Mesenchymal stem cell (in vitro differentiated cells and primary cell): ENCODE measurements around the gene TMEM123.

Source experiments
- DNase-seq: peaks from one replicate; pipeline ENCODE4 v3.0.0-alpha.2; 2013
- H2AFZ ChIP-seq: one replicate; pipeline ENCODE4 v1.6.1; 2013; ENCODE audit warnings: low read depth, mild to moderate bottlenecking, control low read depth, inconsistent platforms, low read length, moderate library complexity
- H2AK5ac ChIP-seq: 2 replicates; pipeline ENCODE4 v1.6.1; 2013; ENCODE audit warnings: low read length, moderate library complexity, mild to moderate bottlenecking, inconsistent platforms; ENCODE audit not compliant: severe bottlenecking
- H2BK120ac ChIP-seq: one replicate; pipeline ENCODE4 v1.6.1; 2013; ENCODE audit warnings: low read depth, mild to moderate bottlenecking, inconsistent platforms, low read length, moderate library complexity
- H2BK12ac ChIP-seq, 2 experiments: one replicate each; pipeline ENCODE4 v1.6.1; 2013; ENCODE audit warnings: inconsistent platforms in 2 of 2, low read length in 2 of 2, mild to moderate bottlenecking in 2 of 2, moderate library complexity in 2 of 2, control low read depth in 1 of 2
- H2BK15ac ChIP-seq: one replicate; pipeline ENCODE4 v1.6.1; 2013; ENCODE audit warnings: mild to moderate bottlenecking, low read depth, inconsistent platforms; ENCODE audit not compliant: poor library complexity, severe bottlenecking
- H2BK5ac ChIP-seq: 2 replicates; pipeline ENCODE4 v1.6.1; 2013; ENCODE audit warnings: low read depth, mild to moderate bottlenecking, low read length, control low read depth, inconsistent platforms; ENCODE audit not compliant: poor library complexity, severe bottlenecking
- H3K14ac ChIP-seq, 2 experiments: one replicate each; pipeline ENCODE4 v1.6.1; 2013; ENCODE audit warnings: inconsistent platforms in 2 of 2, low read length in 2 of 2, control low read depth in 1 of 2, mild to moderate bottlenecking in 1 of 2, moderate library complexity in 1 of 2
- H3K18ac ChIP-seq, 2 experiments: one replicate each; pipeline ENCODE4 v1.6.1; 2013; ENCODE audit warnings: inconsistent platforms in 2 of 2, low read length in 2 of 2, control low read depth in 1 of 2, low read depth in 1 of 2, mild to moderate bottlenecking in 1 of 2
- H3K23ac ChIP-seq, 2 experiments: one replicate each; pipeline ENCODE4 v1.6.1; 2013; ENCODE audit warnings: inconsistent platforms in 2 of 2, low read length in 2 of 2, mild to moderate bottlenecking in 2 of 2, moderate library complexity in 2 of 2, control low read depth in 1 of 2
- H3K27ac ChIP-seq: 2 replicates; pipeline ENCODE4 v1.5.1; 2013; ENCODE audit warnings: mild to moderate bottlenecking, moderate library complexity, low read length, control low read depth, inconsistent platforms; ENCODE audit not compliant: poor library complexity, severe bottlenecking
- H3K27me3 ChIP-seq, 2 experiments: 2 replicates each; pipeline versions ENCODE4 v1.6.1 to v1.7.0; 2013; ENCODE audit warnings: low read length in 2 of 2, mild to moderate bottlenecking in 2 of 2, moderate library complexity in 2 of 2, control low read depth in 1 of 2, inconsistent platforms in 1 of 2; ENCODE audit not compliant: control insufficient read depth in 1 of 2, insufficient read depth in 1 of 2
- H3K36me3 ChIP-seq, 2 experiments: 2 replicates each; pipeline versions ENCODE4 v1.6.1 to v1.7.0; 2013; ENCODE audit warnings: low read length in 2 of 2, control low read depth in 1 of 2, inconsistent platforms in 1 of 2, low read depth in 1 of 2, mild to moderate bottlenecking in 1 of 2; ENCODE audit not compliant: insufficient read depth in 2 of 2, control insufficient read depth in 1 of 2
- H3K4ac ChIP-seq, 2 experiments: one replicate each; pipeline ENCODE4 v1.6.1; 2013; ENCODE audit warnings: inconsistent platforms in 2 of 2, low read length in 2 of 2, mild to moderate bottlenecking in 2 of 2, moderate library complexity in 2 of 2, control low read depth in 1 of 2, low read depth in 1 of 2
- H3K4me1 ChIP-seq: 2 replicates; pipeline ENCODE4 v1.6.1; 2013; ENCODE audit warnings: low read depth, low read length, control low read depth; ENCODE audit not compliant: control insufficient read depth, insufficient read depth
- H3K4me2 ChIP-seq: 2 replicates; pipeline ENCODE4 v1.6.1; 2013; ENCODE audit warnings: low read length, mild to moderate bottlenecking, inconsistent platforms; ENCODE audit not compliant: poor library complexity, severe bottlenecking
- H3K4me3 ChIP-seq, 2 experiments: 2 replicates each; pipeline versions ENCODE4 v1.5.1 to v1.7.0; 2013; ENCODE audit warnings: low read length in 2 of 2, mild to moderate bottlenecking in 2 of 2, control low read depth in 1 of 2, low read depth in 1 of 2; ENCODE audit not compliant: insufficient read depth in 1 of 2
- H3K79me1 ChIP-seq: replicated peaks from 2 replicates; pipeline ENCODE4 v1.6.1; 2013; ENCODE audit warnings: mild to moderate bottlenecking, control low read depth, low read length, inconsistent platforms; ENCODE audit not compliant: poor library complexity, severe bottlenecking
- H3K9ac ChIP-seq: 2 replicates; pipeline ENCODE4 v1.7.0; 2013; ENCODE audit warnings: mild to moderate bottlenecking, low read length, moderate library complexity
- H3K9me3 ChIP-seq: 2 replicates; pipeline ENCODE4 v1.7.0; 2013; ENCODE audit warnings: mild to moderate bottlenecking, low read length; ENCODE audit not compliant: control insufficient read depth
- H4K8ac ChIP-seq: one replicate; pipeline ENCODE4 v1.6.1; 2013; ENCODE audit warnings: inconsistent platforms, mild to moderate bottlenecking, low read length, moderate library complexity
- H4K91ac ChIP-seq: one replicate; pipeline ENCODE4 v1.6.1; 2013; ENCODE audit warnings: mild to moderate bottlenecking, low read length, inconsistent platforms
- WGBS: methylation state at CpG from one replicate; pipeline ENCODE4 v1.1.7; 2013; ENCODE audit warnings: mixed read lengths; 5-methylcytosine and 5-hydroxymethylcytosine counted together

TMEM123 gene

DNA sequence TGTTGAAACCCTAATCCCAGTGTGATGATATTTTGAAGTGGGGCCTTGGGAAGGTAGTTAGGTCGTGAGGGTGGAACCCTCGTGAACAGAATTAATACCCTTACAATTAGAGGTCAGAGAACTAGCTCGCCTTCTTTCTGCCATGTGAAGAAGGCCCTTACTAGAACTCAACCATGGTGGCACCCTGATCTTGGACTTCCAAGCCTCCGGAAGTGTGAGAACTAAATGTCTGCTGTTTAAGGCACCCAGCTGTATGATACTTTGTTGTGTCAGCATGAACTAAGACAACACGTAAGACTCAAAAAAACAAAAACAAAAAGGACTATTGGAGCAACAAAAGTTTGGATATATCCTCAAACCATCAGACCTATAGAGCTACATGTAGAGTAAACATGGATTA is 52.0 kb downstream of the TMEM123 start:
- no peak overlapping the region for H2AK5ac ChIP-seq
- no peak overlapping the region for H2AFZ ChIP-seq
- no peaks in the 10 kb centered on the region for H3K9me3 ChIP-seq
- no peak overlapping the region for H4K8ac ChIP-seq
- no peak overlapping the region for H3K14ac ChIP-seq
- H3K9ac ChIP-seq = no peak overlapping the region
- no peak overlapping the region for H3K4ac ChIP-seq
- no peak overlapping the region for H3K18ac ChIP-seq
- peaks cover 5 to 78% of the 10 kb centered on the region in 2 experiments for H3K36me3 ChIP-seq
- peaks cover 17% of the 10 kb centered on the region for H3K79me1 ChIP-seq
- no peak overlapping the region for H3K23ac ChIP-seq
- H3K4me3 ChIP-seq = no peak overlapping the region
- peaks cover 2% of the 10 kb centered on the region for H3K4me1 ChIP-seq
- no peak overlapping the region for H2BK120ac ChIP-seq
- H3K27ac ChIP-seq = no peak overlapping the region
- H3K27me3 ChIP-seq = no peaks in the 10 kb centered on the region
- no peak overlapping the region for H2BK15ac ChIP-seq
- WGBS = 90% methylated on average over 3 of the region's 5 CpGs
- no peak overlapping the region for H2BK12ac ChIP-seq
- no peak overlapping the region for H3K4me2 ChIP-seq
- no peak overlapping the region for H4K91ac ChIP-seq
- H2BK5ac ChIP-seq = no peak overlapping the region
- DNase-seq = no peak

DNA sequence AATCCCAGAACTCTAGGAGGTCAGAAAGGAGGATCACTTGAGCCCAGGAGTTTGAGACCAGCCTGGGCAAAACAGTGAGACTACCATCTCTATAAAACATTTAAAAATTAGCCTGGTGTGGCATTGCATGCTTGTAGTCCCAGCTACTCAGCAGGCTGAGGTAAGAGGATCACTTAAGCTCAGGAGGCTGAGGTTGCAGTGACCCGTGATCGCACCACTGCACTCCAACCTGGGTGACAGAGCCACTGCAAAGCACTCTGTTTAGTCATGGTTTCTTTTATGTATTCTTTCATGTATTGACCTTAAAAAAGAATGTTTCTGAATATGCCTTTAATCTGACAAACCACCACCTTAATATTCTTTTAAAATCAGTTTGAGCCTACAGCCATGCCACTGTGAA is 53.4 kb downstream of the TMEM123 start:
- Histone ChIP-seq H2BK15ac (no peak overlapping the region), H3K27me3 (no peaks in the 10 kb centered on the region), H3K79me1 (peaks cover 17% of the 10 kb centered on the region), H3K4me1 (peaks cover 2% of the 10 kb centered on the region), H3K9ac (no peak overlapping the region), H3K14ac (no peak overlapping the region), H3K23ac (no peak overlapping the region), H2AFZ (no peak overlapping the region), H4K8ac (no peak overlapping the region), H3K27ac (no peak overlapping the region), H3K4ac (no peak overlapping the region), H3K4me2 (no peak overlapping the region), H3K18ac (no peak overlapping the region), H2BK12ac (no peak overlapping the region), H3K9me3 (no peaks in the 10 kb centered on the region), H4K91ac (no peak overlapping the region), H2AK5ac (no peak overlapping the region), H2BK5ac (no peak overlapping the region), H3K4me3 (no peak overlapping the region), H2BK120ac (no peak overlapping the region), H3K36me3 (peaks cover 8 to 82% of the 10 kb centered on the region in 2 experiments)
- WGBS = 100% methylated on average over 2 of the region's 2 CpGs
- DNase-seq = no peak

DNA sequence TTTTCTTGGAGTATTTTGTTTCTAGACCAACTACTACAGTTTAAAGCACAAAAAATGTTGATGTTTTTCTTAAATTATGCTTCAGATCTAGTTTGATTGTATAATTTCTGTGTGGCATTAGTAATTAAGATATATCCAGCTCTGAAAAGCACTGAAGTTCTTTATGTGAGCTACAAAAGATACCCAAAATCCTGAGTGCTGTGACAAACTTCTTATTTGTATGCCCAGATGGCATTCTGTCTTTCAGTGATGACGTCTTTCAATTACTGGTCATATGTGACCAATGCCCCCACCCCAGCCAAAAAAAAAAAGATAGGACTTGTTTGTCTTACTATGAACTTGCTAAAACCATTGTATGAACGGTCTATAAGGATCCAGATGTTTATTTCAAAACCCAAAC is 54.3 kb downstream of the TMEM123 start:
- H2BK12ac ChIP-seq = no peak overlapping the region
- no peak overlapping the region for H3K9ac ChIP-seq
- H3K36me3 ChIP-seq = peaks cover 16 to 83% of the 10 kb centered on the region in 2 experiments
- no peaks in the 10 kb centered on the region for H3K27me3 ChIP-seq
- no peaks in the 10 kb centered on the region for H3K9me3 ChIP-seq
- H3K4me1 ChIP-seq = peaks cover 5% of the 10 kb centered on the region
- H2AFZ ChIP-seq = no peak overlapping the region
- no peak overlapping the region for H4K8ac ChIP-seq
- no peak overlapping the region for H3K23ac ChIP-seq
- H3K14ac ChIP-seq = no peak overlapping the region
- no peak overlapping the region for H2BK5ac ChIP-seq
- H2AK5ac ChIP-seq = no peak overlapping the region
- no peak overlapping the region for H3K18ac ChIP-seq
- no peak overlapping the region for H3K4me3 ChIP-seq
- H3K4ac ChIP-seq = no peak overlapping the region
- no peak overlapping the region for H3K4me2 ChIP-seq
- H2BK15ac ChIP-seq = no peak overlapping the region
- H4K91ac ChIP-seq = no peak overlapping the region
- no peak overlapping the region for H3K27ac ChIP-seq
- DNase-seq = no peak
- no peak overlapping the region for H2BK120ac ChIP-seq
- WGBS = 100% methylated on average over 1 of the region's 2 CpGs
- H3K79me1 ChIP-seq = peaks cover 16% of the 10 kb centered on the region

DNA sequence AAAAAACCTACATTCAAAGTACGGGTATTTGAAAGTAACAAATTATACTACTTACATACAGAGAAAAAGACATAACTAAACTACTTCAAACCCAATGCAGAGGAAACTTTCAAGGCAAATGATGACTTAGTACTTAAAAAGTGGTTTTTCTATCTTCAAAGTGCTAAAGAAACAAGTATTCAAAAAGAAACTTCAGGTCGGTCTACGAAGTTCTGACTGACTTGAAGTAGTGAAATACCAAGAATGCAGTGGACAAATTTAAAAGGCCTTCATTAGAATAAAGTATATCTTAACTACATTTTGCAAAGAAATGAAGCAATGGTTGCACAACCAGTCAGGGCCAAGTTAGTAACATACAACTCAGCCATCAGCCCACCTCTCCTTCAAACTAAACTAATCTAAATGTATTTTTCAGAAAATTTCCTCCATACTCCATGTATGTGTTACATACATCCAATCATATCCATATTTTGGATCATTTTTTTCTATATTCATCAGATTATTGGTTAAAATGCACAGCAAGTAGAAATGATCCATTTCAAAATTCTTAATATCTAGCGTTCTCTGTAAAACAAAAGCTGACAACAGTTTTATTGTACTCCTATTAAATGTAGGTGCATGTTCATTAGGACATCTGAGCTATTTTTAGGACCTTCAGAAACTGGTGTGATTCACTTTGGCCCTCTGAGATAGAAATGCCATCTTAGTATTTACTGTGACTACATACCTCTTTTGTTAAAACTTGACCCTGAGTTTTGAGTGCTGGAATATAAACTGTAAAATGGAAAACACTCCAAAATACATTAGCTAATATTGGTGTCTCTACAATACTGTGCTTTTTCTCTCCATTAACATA is 55.6 kb downstream of the TMEM123 start:
- Histone ChIP-seq H2BK120ac (no peak overlapping the region), H2BK5ac (no peak overlapping the region), H3K18ac (no peak overlapping the region), H2AFZ (no peak overlapping the region), H3K27me3 (no peaks in the 10 kb centered on the region), H3K14ac (no peak overlapping the region), H3K79me1 (peaks cover 16% of the 10 kb centered on the region), H2BK12ac (no peak overlapping the region), H3K4me3 (no peak overlapping the region), H2AK5ac (no peak overlapping the region), H3K4me1 (peaks cover 7% of the 10 kb centered on the region), H4K91ac (no peak overlapping the region), H3K4ac (no peak overlapping the region), H3K36me3 (peaks cover 24 to 83% of the 10 kb centered on the region in 2 experiments), H3K9ac (no peak overlapping the region), H3K9me3 (no peaks in the 10 kb centered on the region), H4K8ac (no peak overlapping the region), H3K4me2 (no peak overlapping the region), H2BK15ac (no peak overlapping the region), H3K23ac (no peak overlapping the region), H3K27ac (no peak overlapping the region)
- DNase-seq = no peak
- 100% methylated on average over 1 of the region's 4 CpGs for WGBS
